Right hindlimb (tissue), 1 donor: ENCODE results near the gene TXN2.
"Not testable (repeated sequence)": the region's sequence is repeated elsewhere in the genome, so short reads cannot be mapped to it uniquely, and the experiment has no call there.

Experiments
- DNase-seq: peaks from one replicate; pipeline ENCODE4 v3.0.0-alpha.2; 2018

Gene TXN2

GRCh38 chr22:36481393-36482168 is at the start of gene TXN2:
Gene TXN2 (minus strand): TSS chr22:36481640. CDS start chr22:36480837, 803 bp downstream.
- peak; percentile 99 for DNase-seq

GRCh38 chr22:36528795-36529751 is 47.6 kb upstream of the TXN2 start, which contains the start of gene EIF3D:
Gene EIF3D (minus strand): TSS chr22:36529166. CDS start chr22:36526121, 3,045 bp downstream.
- DNase-seq: peak; percentile 99

- no peak for DNase-seq
These were observed 46.9 kb upstream of the TXN2 start for GRCh38 chr22:36528341-36528740.

- DNase-seq: no peak
These were observed 41.2 kb upstream of the TXN2 start for GRCh38 chr22:36522662-36523061.

- no peak for DNase-seq
These were observed 39.0 kb upstream of the TXN2 start for GRCh38 chr22:36520423-36520822.

- DNase-seq: not testable (repeated sequence)
These were observed 38.5 kb upstream of the TXN2 start for GRCh38 chr22:36519906-36520305.

GRCh38 chr22:36514766-36515165 is 33.3 kb upstream of the TXN2 start:
- no peak for DNase-seq

GRCh38 chr22:36512991-36513390 is 31.6 kb upstream of the TXN2 start:
- DNase-seq: no peak

GRCh38 chr22:36512333-36512732 is 30.9 kb upstream of the TXN2 start:
- no peak for DNase-seq

GRCh38 chr22:36510966-36511881 is 29.8 kb upstream of the TXN2 start:
- DNase-seq: no peak

- DNase-seq: no peak
These were observed 28.9 kb upstream of the TXN2 start for GRCh38 chr22:36510384-36510783.

GRCh38 chr22:36507518-36508010 is 26.1 kb upstream of the TXN2 start:
- DNase-seq: no peak

- peak; percentile 92 for DNase-seq
These were observed 25.4 kb upstream of the TXN2 start, which contains the start of gene FOXRED2 for GRCh38 chr22:36506637-36507517. Gene FOXRED2 (minus strand): TSS chr22:36507040. CDS start chr22:36506422, 618 bp downstream.

- DNase-seq: no peak
These were observed 24.7 kb upstream of the TXN2 start for GRCh38 chr22:36505998-36506635.

GRCh38 chr22:36497910-36498665 is 16.6 kb upstream of the TXN2 start:
- no peak for DNase-seq

- DNase-seq: no peak
These were observed 12.3 kb upstream of the TXN2 start for GRCh38 chr22:36493690-36494110.

- peak; percentile 73 for DNase-seq
These were observed 10.7 kb upstream of the TXN2 start for GRCh38 chr22:36492109-36492508.

- no peak for DNase-seq
These were observed 9.7 kb upstream of the TXN2 start for GRCh38 chr22:36491155-36491554.

- no peak for DNase-seq
These were observed 5.4 kb upstream of the TXN2 start for GRCh38 chr22:36486619-36487384.
